Measurements from ENCODE around the gene REV3L. TPM values are rescaled to one million over a fixed set of nuclear protein-coding genes. Genes with fewer than 3 reads are reported as not detected.

The REV3L gene
- total RNA-seq, 1 donor = 54.8 TPM

DNA sequence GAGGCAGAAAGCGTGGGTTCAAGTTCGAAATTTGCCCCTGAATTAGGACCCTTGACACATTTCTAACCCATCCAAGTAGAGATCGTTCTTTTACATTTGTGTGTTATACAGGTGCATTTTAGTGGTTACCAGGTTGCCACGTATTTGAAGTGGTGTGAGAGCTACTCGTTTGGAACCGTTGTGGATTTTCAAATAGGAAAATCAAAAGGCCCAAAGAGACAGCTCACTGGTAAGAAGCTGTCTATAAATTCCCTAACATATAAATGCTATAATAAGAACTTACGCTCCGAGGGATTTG, 1.6 kb upstream of the REV3L start:
- TF ChIP-seq, protein P1, sequence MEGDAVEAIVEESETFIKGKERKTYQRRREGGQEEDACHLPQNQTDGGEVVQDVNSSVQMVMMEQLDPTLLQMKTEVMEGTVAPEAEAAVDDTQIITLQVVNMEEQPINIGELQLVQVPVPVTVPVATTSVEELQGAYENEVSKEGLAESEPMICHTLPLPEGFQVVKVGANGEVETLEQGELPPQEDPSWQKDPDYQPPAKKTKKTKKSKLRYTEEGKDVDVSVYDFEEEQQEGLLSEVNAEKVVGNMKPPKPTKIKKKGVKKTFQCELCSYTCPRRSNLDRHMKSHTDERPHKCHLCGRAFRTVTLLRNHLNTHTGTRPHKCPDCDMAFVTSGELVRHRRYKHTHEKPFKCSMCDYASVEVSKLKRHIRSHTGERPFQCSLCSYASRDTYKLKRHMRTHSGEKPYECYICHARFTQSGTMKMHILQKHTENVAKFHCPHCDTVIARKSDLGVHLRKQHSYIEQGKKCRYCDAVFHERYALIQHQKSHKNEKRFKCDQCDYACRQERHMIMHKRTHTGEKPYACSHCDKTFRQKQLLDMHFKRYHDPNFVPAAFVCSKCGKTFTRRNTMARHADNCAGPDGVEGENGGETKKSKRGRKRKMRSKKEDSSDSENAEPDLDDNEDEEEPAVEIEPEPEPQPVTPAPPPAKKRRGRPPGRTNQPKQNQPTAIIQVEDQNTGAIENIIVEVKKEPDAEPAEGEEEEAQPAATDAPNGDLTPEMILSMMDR (IDR thresholded peaks at IDR 0.05; ENCODE audit: insufficient read depth, low read depth, low read length) = no peak
- DNase-seq (ENCODE audit: low read depth) = peak; percentile 26
- H3K4me3 ChIP-seq (ENCODE audit: low read depth, low read length) = peak overlapping the region; percentile 94

DNA sequence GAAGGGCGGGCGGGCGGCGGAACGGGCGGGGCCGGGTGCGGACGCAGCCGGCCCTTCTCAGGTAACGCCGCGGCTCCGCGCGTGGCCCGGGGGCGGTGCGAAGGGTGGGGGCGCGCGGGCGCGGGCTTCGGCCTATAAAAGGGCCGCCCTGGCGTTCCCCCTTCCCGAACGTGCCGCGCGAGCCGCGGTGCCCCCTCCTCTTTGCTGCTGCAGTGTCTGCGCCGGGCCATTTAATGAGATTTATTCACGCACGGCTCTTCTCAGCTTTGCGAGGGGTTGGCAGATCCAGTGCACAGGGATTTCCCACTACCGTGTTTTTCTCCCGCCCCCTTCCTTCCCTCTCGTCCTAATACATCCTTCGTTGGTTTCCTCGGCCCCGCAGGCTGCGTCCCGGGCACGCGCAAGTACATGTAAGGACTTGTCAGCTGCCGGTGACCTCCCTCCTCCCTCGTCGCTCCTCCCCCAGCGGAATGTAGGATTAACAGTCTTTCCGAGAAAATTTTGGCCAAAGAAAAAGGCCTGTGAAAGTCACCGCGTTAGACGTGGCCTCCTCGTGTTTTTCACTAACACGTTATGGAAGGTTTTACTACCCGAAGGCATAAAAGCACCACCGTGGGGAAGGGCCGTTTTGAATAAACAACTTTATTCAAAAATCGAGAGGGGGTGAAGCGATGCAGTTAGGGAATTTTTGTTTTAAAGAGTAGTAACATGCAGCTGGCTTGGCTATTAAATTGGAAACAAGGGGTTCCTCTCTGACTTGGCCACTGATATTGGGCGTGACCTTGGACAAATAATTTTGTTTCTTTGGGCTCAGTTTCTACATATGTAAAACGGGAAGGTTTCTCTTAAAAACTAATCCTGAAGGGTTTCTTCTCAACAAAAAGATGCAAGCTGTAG, 966 bp upstream of the REV3L start:
- DNase-seq (ENCODE audit: low read depth) = peak; percentile 98
- TF ChIP-seq, protein P1 (IDR thresholded peaks at IDR 0.05; ENCODE audit: insufficient read depth, low read depth, low read length) = no peak
- peak overlapping the region; percentile 94 for H3K4me3 ChIP-seq (ENCODE audit: low read depth, low read length)

GRCh38 chr6:111482188-111482958, 645 bp downstream of the REV3L start:
- peak; percentile 39 for DNase-seq (ENCODE audit: low read depth)
- TF ChIP-seq, protein P1 (IDR thresholded peaks at IDR 0.05; ENCODE audit: insufficient read depth, low read depth, low read length) = no peak

DNA sequence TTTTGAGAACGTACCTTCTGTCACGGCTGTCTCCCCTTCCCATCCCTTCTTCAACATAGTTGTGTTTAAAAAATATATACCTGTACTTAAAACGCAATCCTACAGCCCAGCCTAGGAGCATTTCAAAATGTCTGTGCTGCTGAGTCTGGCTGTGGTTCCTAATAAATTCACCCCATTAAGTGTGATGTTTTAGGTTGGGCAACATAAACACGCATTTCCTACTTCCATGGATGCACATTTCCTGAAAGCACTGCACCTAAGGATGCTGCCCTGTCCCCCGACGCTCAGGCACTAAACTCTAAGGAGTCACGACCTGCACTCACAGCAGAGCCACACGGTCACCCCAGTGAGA, 1.2 kb downstream of the REV3L start:
- H3K4me3 ChIP-seq (ENCODE audit: low read depth, low read length) = peak overlapping the region; percentile 94
- TF ChIP-seq, protein P1 (IDR thresholded peaks at IDR 0.05; ENCODE audit: insufficient read depth, low read depth, low read length) = no peak
- DNase-seq (ENCODE audit: low read depth) = peak; percentile 62

More at GRCh38 chr6:111482188-111482958, 645 bp downstream of the REV3L start:
- peak overlapping the region; percentile 94 for H3K4me3 ChIP-seq (ENCODE audit: low read depth, low read length)

- TF ChIP-seq, protein P1 (IDR thresholded peaks at IDR 0.05; ENCODE audit: insufficient read depth, low read depth, low read length) = no peak
- DNase-seq (ENCODE audit: low read depth) = no peak
- peak overlapping the region; percentile 94 for H3K4me3 ChIP-seq (ENCODE audit: low read depth, low read length)
Measured at GRCh38 chr6:111480988-111481822, 1.8 kb downstream of the REV3L start.

GRCh38 chr6:111478749-111479148, 4.3 kb downstream of the REV3L start:
- TF ChIP-seq, protein P1 (IDR thresholded peaks at IDR 0.05; ENCODE audit: insufficient read depth, low read depth, low read length) = peak; percentile 48
- DNase-seq (ENCODE audit: low read depth) = peak; percentile 72
- no peak overlapping the region for H3K4me3 ChIP-seq (ENCODE audit: low read depth, low read length)
